ENCODE measurements around the gene AUTS2.
A peak's percentile ranks its signal among the peaks of the same experiment; 100 is the strongest.

Gene AUTS2

DNA sequence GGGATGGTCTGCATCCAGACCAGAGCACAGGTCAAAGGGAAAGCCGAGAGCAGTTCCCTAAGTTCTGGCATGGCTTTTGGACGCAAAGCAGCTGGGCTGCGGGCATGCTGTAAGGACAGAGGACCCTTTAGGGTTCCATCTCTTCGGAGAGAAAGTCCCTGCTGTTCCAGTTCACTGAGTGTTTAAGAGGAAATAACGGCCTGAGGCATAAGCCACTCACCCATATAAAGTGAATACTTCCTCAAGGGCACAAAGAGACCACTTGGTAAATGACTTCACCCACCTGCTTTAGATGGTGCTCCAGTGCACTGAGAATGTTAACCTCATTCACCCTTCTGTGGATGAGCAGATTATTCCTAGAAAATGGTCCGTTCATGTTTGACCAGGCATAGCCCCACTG is 946.9 kb downstream of the AUTS2 start:
- no peak for DNase-seq (ENCODE audit: low read depth)

DNA sequence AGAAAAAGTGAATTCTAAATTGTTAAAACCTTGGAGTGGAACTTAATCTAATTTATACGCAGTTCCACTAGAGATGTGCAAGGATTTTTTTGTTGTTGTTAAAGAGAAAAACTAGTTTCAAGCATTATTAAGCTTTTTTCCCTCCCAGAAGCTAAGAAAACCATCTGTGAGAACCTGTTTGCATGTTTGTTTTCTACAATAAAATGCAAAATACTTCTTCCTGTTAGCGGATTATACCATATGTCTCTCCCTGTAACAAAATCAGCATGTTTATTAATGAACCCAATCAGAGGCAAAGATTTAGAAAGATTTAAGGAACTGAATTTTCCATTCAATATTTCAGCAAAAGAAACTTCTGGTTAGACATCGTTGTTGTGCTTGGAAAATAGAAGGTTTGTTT is 953.9 kb downstream of the AUTS2 start:
- DNase-seq (ENCODE audit: low read depth) = no peak

DNA sequence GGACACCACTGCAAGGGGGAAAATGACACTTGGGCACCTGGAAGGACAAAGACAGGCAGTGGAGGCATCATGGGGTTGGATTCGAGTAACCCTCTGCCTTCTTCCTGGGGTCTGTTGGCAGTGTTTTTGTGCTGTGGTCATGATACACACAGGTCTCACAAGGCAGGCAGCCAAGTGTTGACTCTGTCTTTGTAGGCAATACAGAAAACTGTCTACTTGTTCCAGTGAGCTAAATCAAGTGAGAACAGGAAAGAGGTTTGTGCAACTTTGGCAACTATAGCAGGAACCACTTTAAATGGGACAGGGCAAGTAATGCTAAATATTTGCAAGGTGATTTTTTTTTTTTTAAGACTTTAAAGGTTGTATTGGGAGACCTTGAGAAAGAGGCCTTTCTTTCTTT is 955.1 kb downstream of the AUTS2 start:
- DNase-seq (ENCODE audit: low read depth) = no peak

GRCh38 chr7:70554646-70555045 is 956.4 kb downstream of the AUTS2 start:
- no peak for DNase-seq (ENCODE audit: low read depth)

DNA sequence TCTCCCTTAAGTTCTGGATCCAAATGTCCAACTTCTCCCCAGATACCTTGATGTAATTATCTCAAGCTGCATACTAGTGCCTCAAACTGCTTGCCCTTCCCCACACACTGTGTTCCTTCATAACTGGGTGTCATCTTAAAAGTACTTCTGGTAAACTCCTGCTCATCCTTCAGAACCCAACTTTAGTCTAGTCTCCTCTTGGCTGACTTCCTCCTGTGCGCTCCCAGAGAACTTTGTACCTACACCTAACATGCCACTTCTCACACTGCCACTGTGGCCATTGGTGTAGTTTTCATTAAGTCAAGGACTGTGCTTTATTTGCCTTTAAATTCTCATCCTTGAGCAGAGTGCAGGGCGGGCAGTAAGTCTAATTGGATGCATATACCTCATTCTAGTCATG is 958.5 kb downstream of the AUTS2 start:
- DNase-seq (ENCODE audit: low read depth) = no peak

DNA sequence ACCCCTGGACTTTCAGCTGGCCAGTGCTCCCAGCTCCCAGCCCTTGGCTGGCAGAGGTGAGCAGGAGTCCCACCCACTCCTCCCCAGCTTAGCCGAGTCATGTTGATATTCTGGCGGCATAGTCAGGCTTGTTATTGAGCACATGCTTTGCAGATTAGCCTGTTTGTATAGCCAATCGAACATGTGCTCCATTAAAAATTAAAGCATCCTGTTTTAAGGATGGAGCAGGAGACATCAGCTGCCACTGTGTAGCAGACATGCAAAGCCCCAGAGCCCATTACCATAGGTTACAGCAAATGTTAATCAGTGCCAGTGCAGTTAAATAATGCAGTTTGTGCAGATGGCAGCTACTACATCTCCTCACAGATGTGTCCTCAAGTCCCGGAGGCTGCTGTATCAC is 959.1 kb downstream of the AUTS2 start:
- no peak for DNase-seq (ENCODE audit: low read depth)

GRCh38 chr7:70559815-70560214 is 961.5 kb downstream of the AUTS2 start:
- DNase-seq (ENCODE audit: low read depth) = no peak

- DNase-seq (ENCODE audit: low read depth) = no peak
Measured at GRCh38 chr7:70563960-70564359, 965.7 kb downstream of the AUTS2 start.

DNA sequence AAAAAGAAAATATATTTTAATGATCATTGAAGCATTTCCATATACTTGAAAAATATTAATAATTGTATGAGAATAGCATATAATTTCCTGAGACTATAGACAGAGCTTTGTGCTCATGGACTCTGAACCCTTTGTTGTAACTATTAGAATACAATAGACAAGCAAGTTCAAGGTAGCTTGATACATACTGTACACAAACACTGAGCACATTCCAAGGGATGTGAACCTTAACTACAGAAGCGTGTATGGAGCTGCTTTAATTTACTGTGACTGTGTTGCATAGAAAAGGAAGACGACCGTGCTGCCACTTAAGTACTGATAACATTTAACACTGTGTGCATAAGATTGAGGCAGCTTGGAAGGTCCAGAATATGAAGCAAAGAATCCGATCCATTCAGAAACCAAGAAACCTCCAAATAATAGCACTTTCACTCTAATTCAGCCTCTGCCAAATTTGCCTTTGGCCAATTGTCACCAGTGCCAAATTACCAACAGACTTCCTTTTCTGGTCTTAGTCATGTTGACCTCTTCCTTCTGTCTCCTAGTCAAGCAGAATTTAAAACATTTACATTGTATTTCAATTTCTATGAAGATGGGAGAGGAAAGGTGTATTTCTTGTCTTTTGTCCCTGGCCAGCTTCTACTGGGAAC is 967.6 kb downstream of the AUTS2 start:
- DNase-seq (ENCODE audit: low read depth) = no peak

GRCh38 chr7:70566671-70567070 is 968.4 kb downstream of the AUTS2 start:
- no peak for DNase-seq (ENCODE audit: low read depth)

- DNase-seq (ENCODE audit: low read depth) = no peak
Measured at GRCh38 chr7:70568674-70569334, 970.5 kb downstream of the AUTS2 start.

DNA sequence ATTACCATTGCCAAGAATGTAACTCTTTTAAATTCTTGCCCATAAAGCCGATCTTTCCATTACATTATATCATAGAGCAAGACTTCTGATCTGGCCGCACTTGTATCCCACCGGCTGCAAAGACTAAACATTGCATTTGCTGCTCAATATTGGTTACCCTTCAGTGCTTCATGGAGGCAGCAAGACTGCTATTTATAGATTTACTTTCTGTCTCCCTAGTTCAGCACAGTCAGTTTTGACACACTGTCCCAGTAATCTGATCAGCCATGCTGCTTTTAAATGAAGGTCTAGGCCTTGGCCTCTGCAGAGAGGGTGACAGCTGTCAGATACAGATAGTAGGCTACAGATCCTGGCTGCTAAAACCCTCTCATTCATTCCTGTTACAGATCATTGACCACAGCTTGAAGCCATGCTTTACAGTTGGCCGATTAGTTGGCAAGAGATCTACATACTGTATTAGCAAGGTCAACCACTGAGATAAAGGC is 971.1 kb downstream of the AUTS2 start:
- DNase-seq (ENCODE audit: low read depth) = no peak

- no peak for DNase-seq (ENCODE audit: low read depth)
Measured at GRCh38 chr7:70570029-70570428, 971.8 kb downstream of the AUTS2 start.

DNA sequence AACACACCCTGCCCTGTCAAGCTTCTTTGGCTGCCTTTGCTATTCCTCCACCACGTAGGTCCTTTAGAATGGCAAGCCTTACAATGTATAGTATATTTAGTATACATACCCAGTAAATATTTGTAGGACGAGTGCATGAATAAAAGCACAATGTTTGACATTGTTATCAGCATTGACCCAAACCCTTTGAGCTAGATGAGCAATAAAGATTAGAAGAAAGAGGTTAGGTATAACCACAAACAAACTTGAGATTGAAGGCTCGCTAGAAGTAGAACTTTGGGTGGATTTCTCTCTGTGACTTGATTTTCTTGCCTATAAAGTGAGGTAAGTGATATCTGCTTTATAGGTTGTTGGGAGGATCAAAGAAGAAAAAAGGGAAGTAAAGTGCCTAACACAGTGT is 972.7 kb downstream of the AUTS2 start:
- DNase-seq (ENCODE audit: low read depth) = no peak

DNA sequence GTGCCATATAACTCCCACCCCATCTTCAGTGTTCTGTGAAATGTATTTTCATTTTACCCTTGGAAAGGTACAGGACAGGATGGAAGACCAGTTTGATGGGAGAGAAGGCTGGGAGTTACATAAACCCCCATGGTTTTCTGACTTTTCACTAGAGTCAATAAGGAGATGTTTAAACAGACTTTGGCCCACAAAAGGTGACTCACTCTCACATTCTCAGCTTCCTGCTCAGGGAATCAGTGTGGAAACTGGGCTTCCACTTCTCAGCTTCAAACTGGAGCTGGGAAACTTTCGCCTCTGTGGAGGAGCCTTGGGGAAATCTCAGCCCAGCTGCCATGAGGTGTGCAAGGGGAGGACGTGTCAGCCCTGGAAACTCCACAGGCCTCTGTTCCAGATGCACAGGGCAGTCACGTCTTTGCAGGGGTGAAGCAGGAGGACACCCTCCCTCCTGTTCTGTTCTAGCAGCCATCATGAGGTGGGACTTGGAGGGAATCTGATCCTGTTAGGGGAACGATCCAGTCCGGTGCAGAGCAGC is 973.2 kb downstream of the AUTS2 start:
- DNase-seq (ENCODE audit: low read depth) = peak; percentile 4

DNA sequence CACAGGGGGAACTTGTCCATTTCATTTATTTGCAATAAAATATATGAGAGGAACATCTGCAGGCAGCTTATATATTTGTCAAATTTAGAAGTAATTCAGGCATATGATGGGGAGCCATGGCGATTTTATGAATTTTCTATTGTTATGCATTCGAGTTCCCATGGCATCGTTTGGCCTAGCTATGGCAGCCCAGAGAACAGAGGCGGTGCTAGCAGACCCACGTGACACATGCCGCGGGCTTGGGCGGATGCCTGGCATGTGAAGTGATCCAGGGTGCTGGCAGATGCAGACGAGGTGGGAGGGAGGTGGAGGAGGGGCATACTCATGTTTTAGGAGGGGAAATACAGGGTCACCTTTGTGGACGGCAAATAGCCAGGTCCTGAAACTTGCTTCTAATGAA is 973.7 kb downstream of the AUTS2 start:
- DNase-seq (ENCODE audit: low read depth) = no peak

- DNase-seq (ENCODE audit: low read depth) = no peak
Measured at GRCh38 chr7:70572571-70572970, 974.3 kb downstream of the AUTS2 start.

GRCh38 chr7:70573071-70573661 is 974.9 kb downstream of the AUTS2 start:
- DNase-seq (ENCODE audit: low read depth) = no peak

DNA sequence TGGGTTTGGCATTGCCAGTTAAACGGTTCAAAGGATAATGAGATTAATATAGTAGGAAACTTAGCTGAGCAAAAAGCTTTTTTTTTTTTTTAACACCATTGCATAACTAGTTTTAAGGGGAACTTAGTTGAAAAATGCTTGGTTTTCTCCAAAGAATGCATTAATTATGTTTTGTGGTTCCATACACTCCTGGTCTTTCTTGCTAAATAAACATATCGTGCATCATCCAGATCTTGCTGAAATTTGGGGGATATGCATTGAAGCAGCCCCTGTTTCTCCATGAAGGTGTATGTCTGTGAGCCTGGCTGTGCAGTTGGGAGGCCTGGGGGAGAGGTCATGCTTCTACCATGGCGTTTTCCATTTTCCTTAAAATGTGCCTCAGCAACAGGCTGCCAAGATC is 975.4 kb downstream of the AUTS2 start:
- no peak for DNase-seq (ENCODE audit: low read depth)

GRCh38 chr7:70574314-70574834 is 976.1 kb downstream of the AUTS2 start:
- no peak for DNase-seq (ENCODE audit: low read depth)

DNA sequence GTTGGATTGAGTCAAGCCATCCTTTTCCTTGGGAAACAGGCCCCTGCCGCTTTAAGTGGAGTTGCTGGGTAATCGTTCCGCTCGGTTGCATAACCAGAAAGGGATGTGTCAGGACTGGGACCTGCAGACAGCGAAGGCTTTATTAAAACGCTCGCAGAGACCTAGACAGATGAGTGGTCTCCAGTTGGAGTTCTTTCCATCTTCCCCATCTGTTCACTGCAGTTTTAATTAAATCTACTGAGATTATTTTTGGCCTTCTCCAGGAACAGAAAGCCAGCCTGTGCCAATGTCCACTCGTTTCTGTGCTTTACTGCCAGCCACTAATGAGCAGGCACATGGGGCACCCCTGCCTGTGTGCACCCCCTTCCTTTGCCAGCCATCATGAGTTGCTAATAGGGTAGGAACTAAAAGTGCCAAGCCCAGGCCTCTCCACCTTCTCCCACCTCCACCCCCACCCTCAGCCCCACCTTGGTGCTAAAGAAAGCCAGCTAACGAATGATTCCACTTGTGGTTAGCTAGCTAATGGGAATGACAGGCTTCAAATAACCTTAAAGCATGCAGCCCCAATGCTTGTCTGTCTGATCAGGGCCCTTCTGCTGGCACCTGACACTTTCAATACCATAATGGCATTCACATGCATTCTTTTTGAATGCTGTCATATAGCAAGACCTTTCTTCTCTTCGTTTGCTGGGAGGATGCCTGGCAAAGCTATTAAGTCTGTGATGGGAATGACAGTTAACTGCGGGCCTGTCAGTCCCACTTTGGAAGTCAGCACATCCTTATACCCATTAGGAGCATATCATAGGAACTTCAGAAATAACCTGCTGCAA is 976.9 kb downstream of the AUTS2 start:
- no peak for DNase-seq (ENCODE audit: low read depth)

- DNase-seq (ENCODE audit: low read depth) = no peak
Measured at GRCh38 chr7:70577078-70577477, 978.8 kb downstream of the AUTS2 start.

All from GM04504 (cell line).